K562 (cell line): ENCODE measurements around the gene IFT27. TPM values are rescaled to one million over a fixed set of nuclear protein-coding genes. Genes with fewer than 3 reads are reported as not detected.

Experiments used
- ATAC-seq: fragments of 200-7000 bp; cut with Tn5 transposase; 3 replicates; pipeline ENCODE4 v1.9.1; 2020; ENCODE audit warnings: moderate library complexity
- BruUV-seq: library from RNA; stranded (reverse); fragments of 400-500 nt; replicated peaks from 2 replicates; lab custom pipeline; 2021; lab: Mats Ljungman, UMichigan
- CTCF ChIA-PET: fragments of 300-600 bp; formaldehyde crosslinking; extraction: SDS; loops from one replicate; lab custom pipeline; 2021; ENCODE audit warnings: low intra/inter-chr PET ratio; lab: Yijun Ruan, JAX
- POLR2A ChIA-PET: fragments of 300-600, 350-650 bp; sonication (Branson Sonifier 250); formaldehyde crosslinking; extraction: SDS; loops from one replicate; lab custom pipeline; 2021; ENCODE audit warnings: antibody characterized with exemption, inconsistent platforms; lab: Yijun Ruan, JAX
- DNase-seq, 4 experiments: peaks; one replicate each; pipeline versions ENCODE4 v3.0.0 to v3.0.0-alpha.2; 2011 to 2018; ENCODE audit warnings: low spot score in 3 of 4, mixed read lengths in 3 of 4; ENCODE audit errors: extremely low read depth in 1 of 4
- FAIRE-seq: peaks from 2 replicates; lab custom pipeline; 2011; peaks lifted over from hg19 to GRCh38; lab: Jason Lieb, UNC
- H2AFZ ChIP-seq: 2 replicates; pipeline ENCODE4 v1.6.0; 2011; ENCODE audit warnings: low read depth, low read length, control low read depth, inconsistent platforms
- H3K27ac ChIP-seq: fragments of 200-600 bp; 3 replicates; pipeline ENCODE4 v1.8.0; 2011; ENCODE audit warnings: low read depth, mild to moderate bottlenecking, control low read depth, inconsistent platforms, low read length, moderate library complexity, mixed read lengths; ENCODE audit errors: extremely low read depth
- H3K27me3 ChIP-seq, 2 experiments: fragments of 300-600 bp in 1 of 2; 2 replicates in 1 of 2; 3 replicates in 1 of 2; pipeline versions ENCODE4 v1.6.0 to v1.8.0; 2011; ENCODE audit warnings: inconsistent platforms in 2 of 2, low read length in 2 of 2, mild to moderate bottlenecking in 1 of 2, mixed read lengths in 1 of 2, moderate library complexity in 1 of 2; ENCODE audit not compliant: control insufficient read depth in 2 of 2, insufficient read depth in 2 of 2
- H3K36me3 ChIP-seq: fragments of 300-600 bp; 3 replicates; pipeline ENCODE4 v1.8.0; 2011; ENCODE audit warnings: mild to moderate bottlenecking, low read length, inconsistent platforms; ENCODE audit not compliant: control insufficient read depth, insufficient read depth
- H3K4me1 ChIP-seq, 2 experiments: fragments of 200-600 bp in 1 of 2; replicated peaks in 1 of 2; 2 replicates in 1 of 2; 3 replicates in 1 of 2; pipeline versions ENCODE4 v1.5.1 to v1.8.0; 2011; ENCODE audit warnings: inconsistent platforms in 2 of 2, low read length in 2 of 2, mild to moderate bottlenecking in 1 of 2, mixed read lengths in 1 of 2, moderate library complexity in 1 of 2; ENCODE audit not compliant: control insufficient read depth in 2 of 2, insufficient read depth in 2 of 2
- H3K4me2 ChIP-seq: 2 replicates; pipeline ENCODE4 v1.6.1; 2011; ENCODE audit warnings: low read length, control low read depth, inconsistent platforms, mixed read lengths; ENCODE audit not compliant: insufficient read depth
- H3K4me3 ChIP-seq: fragments of 200-600 bp; sonication (generic), shearing (Covaris generic); 2 replicates; pipeline ENCODE4 v1.5.1; 2016; ENCODE audit warnings: control low read depth, inconsistent platforms
- H3K79me2 ChIP-seq: fragments of 200-600 bp; 3 replicates; pipeline ENCODE4 v1.8.0; 2011; ENCODE audit warnings: low read length, inconsistent platforms; ENCODE audit not compliant: control insufficient read depth, insufficient read depth
- H3K9ac ChIP-seq, 2 experiments: 2 replicates each; pipeline versions ENCODE4 v1.6.0 to v1.6.1; 2011; ENCODE audit warnings: low read depth in 2 of 2, low read length in 2 of 2, control low read depth in 1 of 2, inconsistent platforms in 1 of 2, mild to moderate bottlenecking in 1 of 2, mixed read lengths in 1 of 2; ENCODE audit not compliant: insufficient read depth in 1 of 2
- H3K9me1 ChIP-seq: one replicate; pipeline ENCODE4 v1.6.0; 2011; ENCODE audit warnings: inconsistent platforms, mild to moderate bottlenecking, low read length, moderate library complexity; ENCODE audit not compliant: control insufficient read depth, insufficient read depth
- H3K9me3 ChIP-seq: replicated peaks from 2 replicates; pipeline ENCODE4 v1.5.1; 2011; ENCODE audit warnings: low read depth, low read length, inconsistent platforms; ENCODE audit not compliant: control insufficient read depth, insufficient read depth
- H4K20me1 ChIP-seq: replicated peaks from 2 replicates; pipeline ENCODE4 v1.6.1; 2011; ENCODE audit warnings: low read length, inconsistent platforms, mixed read lengths; ENCODE audit not compliant: control insufficient read depth, insufficient read depth
- CREM ChIP-seq: IDR thresholded peaks from 2 replicates; pipeline ENCODE4 v1.6.1; 2014; ENCODE audit warnings: antibody characterized with exemption, low read depth
- HDGF ChIP-seq: fragments of 450-650 bp; IDR thresholded peaks from 2 replicates; pipeline ENCODE4 v1.6.1; 2016
- HMGN3 ChIP-seq: IDR thresholded peaks from 2 replicates; pipeline ENCODE4 v1.6.1; 2011; ENCODE audit warnings: borderline replicate concordance, low read depth, mild to moderate bottlenecking, mixed read lengths, low read length; ENCODE audit not compliant: insufficient read length; ENCODE audit errors: extremely low read depth
- MBD2 ChIP-seq: sonication (generic); IDR thresholded peaks from 2 replicates; pipeline ENCODE4 v1.6.1; 2016; ENCODE audit warnings: low read depth, borderline replicate concordance
- POLR2AphosphoS2 ChIP-seq: IDR thresholded peaks from 2 replicates; pipeline ENCODE4 v1.6.1; 2012; ENCODE audit warnings: low read length, improper control_type of control experiment
- RBM17 ChIP-seq: fragments of 200-400 bp; formaldehyde crosslinking; IDR thresholded peaks from 2 replicates; pipeline ENCODE4 v1.6.1; 2017; ENCODE audit warnings: low read depth, mild to moderate bottlenecking, low read length, borderline replicate concordance
- ZSCAN32 ChIP-seq: fragments of 450-650 bp; formaldehyde crosslinking; IDR thresholded peaks from 2 replicates; pipeline ENCODE4 v1.4.0; 2020; ENCODE audit warnings: mild to moderate bottlenecking, moderate library complexity
- WGBS: fragments of 100-300 bp; shearing (Covaris generic); methylation state at CpG from one replicate; pipeline ENCODE4 v1.1.6; 2016; ENCODE audit warnings: low coverage, mixed read lengths; ENCODE audit not compliant: insufficient coverage; ENCODE audit errors: missing lambda C conversion rate; 5-methylcytosine and 5-hydroxymethylcytosine counted together
- in situ Hi-C: fragments of 300-500 bp; cut with MboI; formaldehyde crosslinking; loops from 4 replicates; pipeline ENCODE4 v1.15.0; 2018; ENCODE audit warnings: inconsistent platforms, mixed read lengths
- intact Hi-C: fragments of 100-400 bp; cut with micrococcal nuclease; formaldehyde crosslinking; loops from 2 replicates; pipeline ENCODE4 v1.14.2; 2022
- polyA plus RNA-seq, 8 experiments: library from polyadenylated mRNA; depleted of rRNA in 4 of 8; stranded (reverse) in 5 of 8; unstranded in 3 of 8; fragments of >200 nt; fragmentation: Nextera tagmentation in 2 of 8; fragmentation: Illumina TruSeq in 1 of 8; extraction: Ambion mirVana in 2 of 8; extraction: Trizol in 1 of 8; gene quantifications; 2 replicates each; pipeline versions ENCODE4 v1.2.1 to v1.2.3, GENCODE V29; 2011 to 2014; ENCODE audit warnings: inconsistent platforms in 1 of 8, missing spikeins in 1 of 8
- total RNA-seq, 7 experiments: library from RNA; depleted of rRNA in 6 of 7; stranded (reverse); fragments of >200 nt in 6 of 7; fragmentation: Illumina TruSeq in 2 of 7; extraction: Trizol in 2 of 7; gene quantifications; 2 replicates each; pipeline versions ENCODE4 v1.2.1 to v1.2.3, GENCODE V29; 2011 to 2021; ENCODE audit warnings: low replicate concordance in 1 of 7
- TF ChIP-seq, protein P1 (sequence below): fragments of 450-650 bp; formaldehyde crosslinking; IDR thresholded peaks from 2 replicates; pipeline ENCODE4 v1.4.0; 2020; ENCODE audit warnings: mild to moderate bottlenecking, moderate library complexity
- TF ChIP-seq, protein P2 (sequence below): sonication (generic); formaldehyde crosslinking; IDR thresholded peaks from 2 replicates; pipeline ENCODE4 v1.8.0; 2022; ENCODE audit warnings: mild to moderate bottlenecking, missing genetic modification reagents
- TF ChIP-seq, protein P3 (sequence below): fragments of 450-650 bp; IDR thresholded peaks from 2 replicates; pipeline ENCODE4 v1.6.1; 2016; ENCODE audit warnings: antibody characterized with exemption

Gene IFT27
- total and polyA plus RNA-seq, 9 of the 15 experiments (the other 6 are each of a cell fraction or from before 2014, with no cell fraction given), result 0.01 to 1.4 (median 0.14) TPM; not detected in 1

DNA sequence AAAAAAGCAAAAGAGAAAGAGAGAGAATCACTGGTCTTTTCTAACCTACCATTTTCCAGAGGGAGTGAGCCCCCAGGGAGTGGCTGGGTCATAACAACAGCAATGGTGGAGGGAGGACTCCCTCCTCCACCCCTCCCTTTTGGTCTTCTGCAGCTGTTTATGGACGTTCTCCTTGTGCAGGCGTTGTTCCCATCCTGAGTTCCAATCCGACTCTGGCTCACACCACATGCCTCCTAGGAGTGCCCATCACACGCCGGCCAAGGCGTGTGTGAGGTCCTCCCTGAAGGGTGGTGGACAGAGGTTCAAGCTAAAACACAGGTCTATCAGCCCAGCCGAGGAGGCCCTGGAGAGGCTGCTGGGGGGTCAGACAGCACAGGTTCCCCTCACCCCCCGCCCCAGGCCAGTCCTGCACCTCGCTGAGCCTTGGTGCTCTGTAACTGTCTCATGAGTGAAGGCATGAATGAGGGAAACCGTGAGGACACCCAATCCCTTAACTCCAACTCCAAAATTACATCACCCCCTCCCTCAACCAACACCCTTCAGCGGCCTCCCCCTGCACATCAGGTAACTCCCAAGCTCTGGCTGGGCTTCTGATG lies 29.4 kb downstream of the IFT27 start:
- no peaks in the 10 kb centered on the region for H3K9me3 ChIP-seq
- no peaks in the 10 kb centered on the region for H4K20me1 ChIP-seq
- DNase-seq (no peak), ATAC-seq (no peak), FAIRE-seq (no peak)
- BruUV-seq, result no TSS peak
- H3K79me2 ChIP-seq, result no peaks in the 10 kb centered on the region
- no peaks in the 10 kb centered on the region for H3K36me3 ChIP-seq
- peaks cover 0 to 25% of the 10 kb centered on the region in 2 experiments; a peak in 2 of 5 replicates for H3K27me3 ChIP-seq
- H3K4me2 ChIP-seq, result no peak overlapping the region
- WGBS, result 1% methylated on average over 11 of the region's 11 CpGs
- H3K4me1 ChIP-seq, result no peaks in the 10 kb centered on the region
- no peaks in the 10 kb centered on the region for H3K9me1 ChIP-seq
- ChIA-PET CTCF (no interaction called here), POLR2A (no interaction called here)
- in situ Hi-C loops, result no loop called here
- no peak overlapping the region for H3K27ac ChIP-seq
- intact Hi-C loops, result no loop called here
- no peak overlapping the region for H3K9ac ChIP-seq
- no peak for TF ChIP-seq MBD2
- TF ChIP-seq, protein P1, sequence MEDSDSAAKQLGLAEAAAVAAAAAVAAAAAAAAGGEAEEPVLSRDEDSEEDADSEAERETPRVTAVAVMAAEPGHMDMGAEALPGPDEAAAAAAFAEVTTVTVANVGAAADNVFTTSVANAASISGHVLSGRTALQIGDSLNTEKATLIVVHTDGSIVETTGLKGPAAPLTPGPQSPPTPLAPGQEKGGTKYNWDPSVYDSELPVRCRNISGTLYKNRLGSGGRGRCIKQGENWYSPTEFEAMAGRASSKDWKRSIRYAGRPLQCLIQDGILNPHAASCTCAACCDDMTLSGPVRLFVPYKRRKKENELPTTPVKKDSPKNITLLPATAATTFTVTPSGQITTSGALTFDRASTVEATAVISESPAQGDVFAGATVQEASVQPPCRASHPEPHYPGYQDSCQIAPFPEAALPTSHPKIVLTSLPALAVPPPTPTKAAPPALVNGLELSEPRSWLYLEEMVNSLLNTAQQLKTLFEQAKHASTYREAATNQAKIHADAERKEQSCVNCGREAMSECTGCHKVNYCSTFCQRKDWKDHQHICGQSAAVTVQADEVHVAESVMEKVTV, result no peak
- TF ChIP-seq HMGN3, result no peak
- no peak for TF ChIP-seq CREM
- no peak for TF ChIP-seq POLR2AphosphoS2
- TF ChIP-seq RBM17, result no peak
- TF ChIP-seq, protein P2, sequence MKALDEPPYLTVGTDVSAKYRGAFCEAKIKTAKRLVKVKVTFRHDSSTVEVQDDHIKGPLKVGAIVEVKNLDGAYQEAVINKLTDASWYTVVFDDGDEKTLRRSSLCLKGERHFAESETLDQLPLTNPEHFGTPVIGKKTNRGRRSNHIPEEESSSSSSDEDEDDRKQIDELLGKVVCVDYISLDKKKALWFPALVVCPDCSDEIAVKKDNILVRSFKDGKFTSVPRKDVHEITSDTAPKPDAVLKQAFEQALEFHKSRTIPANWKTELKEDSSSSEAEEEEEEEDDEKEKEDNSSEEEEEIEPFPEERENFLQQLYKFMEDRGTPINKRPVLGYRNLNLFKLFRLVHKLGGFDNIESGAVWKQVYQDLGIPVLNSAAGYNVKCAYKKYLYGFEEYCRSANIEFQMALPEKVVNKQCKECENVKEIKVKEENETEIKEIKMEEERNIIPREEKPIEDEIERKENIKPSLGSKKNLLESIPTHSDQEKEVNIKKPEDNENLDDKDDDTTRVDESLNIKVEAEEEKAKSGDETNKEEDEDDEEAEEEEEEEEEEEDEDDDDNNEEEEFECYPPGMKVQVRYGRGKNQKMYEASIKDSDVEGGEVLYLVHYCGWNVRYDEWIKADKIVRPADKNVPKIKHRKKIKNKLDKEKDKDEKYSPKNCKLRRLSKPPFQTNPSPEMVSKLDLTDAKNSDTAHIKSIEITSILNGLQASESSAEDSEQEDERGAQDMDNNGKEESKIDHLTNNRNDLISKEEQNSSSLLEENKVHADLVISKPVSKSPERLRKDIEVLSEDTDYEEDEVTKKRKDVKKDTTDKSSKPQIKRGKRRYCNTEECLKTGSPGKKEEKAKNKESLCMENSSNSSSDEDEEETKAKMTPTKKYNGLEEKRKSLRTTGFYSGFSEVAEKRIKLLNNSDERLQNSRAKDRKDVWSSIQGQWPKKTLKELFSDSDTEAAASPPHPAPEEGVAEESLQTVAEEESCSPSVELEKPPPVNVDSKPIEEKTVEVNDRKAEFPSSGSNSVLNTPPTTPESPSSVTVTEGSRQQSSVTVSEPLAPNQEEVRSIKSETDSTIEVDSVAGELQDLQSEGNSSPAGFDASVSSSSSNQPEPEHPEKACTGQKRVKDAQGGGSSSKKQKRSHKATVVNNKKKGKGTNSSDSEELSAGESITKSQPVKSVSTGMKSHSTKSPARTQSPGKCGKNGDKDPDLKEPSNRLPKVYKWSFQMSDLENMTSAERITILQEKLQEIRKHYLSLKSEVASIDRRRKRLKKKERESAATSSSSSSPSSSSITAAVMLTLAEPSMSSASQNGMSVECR (CRISPR knock-in tag), result no peak
- TF ChIP-seq HDGF, result no peak
- TF ChIP-seq ZSCAN32 (CRISPR knock-in tag), result no peak
- TF ChIP-seq, protein P3, sequence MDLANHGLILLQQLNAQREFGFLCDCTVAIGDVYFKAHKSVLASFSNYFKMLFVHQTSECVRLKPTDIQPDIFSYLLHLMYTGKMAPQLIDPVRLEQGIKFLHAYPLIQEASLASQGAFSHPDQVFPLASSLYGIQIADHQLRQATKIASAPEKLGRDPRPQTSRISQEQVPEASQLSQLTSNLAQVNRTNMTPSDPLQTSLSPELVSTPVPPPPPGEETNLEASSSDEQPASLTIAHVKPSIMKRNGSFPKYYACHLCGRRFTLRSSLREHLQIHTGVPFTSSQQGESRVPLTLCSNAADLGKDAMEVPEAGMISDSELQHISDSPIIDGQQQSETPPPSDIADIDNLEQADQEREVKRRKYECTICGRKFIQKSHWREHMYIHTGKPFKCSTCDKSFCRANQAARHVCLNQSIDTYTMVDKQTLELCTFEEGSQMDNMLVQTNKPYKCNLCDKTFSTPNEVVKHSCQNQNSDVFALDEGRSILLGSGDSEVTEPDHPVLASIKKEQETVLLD, result no peak
- no peak overlapping the region for H2AFZ ChIP-seq
- H3K4me3 ChIP-seq, result no peak overlapping the region
